ENCODE results near the gene GRM8. TPM values are rescaled to one million over a fixed set of nuclear protein-coding genes. Genes with fewer than 3 reads are reported as not detected.

GRM8 gene
- total RNA-seq, 4 donors from 2014 or later, result 0.57 TPM; not detected in 3

DNA sequence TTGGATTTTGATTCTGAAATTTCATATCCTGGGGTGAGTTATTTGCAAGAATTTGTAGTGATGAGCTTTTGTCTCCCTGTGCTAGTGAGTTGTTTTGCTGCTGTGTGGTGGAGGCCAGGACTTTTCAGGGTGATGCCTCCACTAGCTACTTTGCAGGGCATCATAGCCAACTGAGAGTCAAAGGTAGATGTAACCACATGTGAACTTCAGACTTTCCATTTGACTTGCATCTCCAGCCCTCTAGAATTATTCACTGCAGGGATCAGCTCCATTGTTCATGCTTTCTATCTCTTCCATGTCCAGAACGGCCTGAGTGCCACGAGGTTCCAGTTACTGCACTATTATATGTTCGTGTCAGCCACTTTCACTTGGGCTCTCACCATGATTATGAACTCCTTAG lies 534.3 kb downstream of the GRM8 start:
- H3K27ac ChIP-seq, result no peak overlapping the region
- H3K36me3 ChIP-seq, result no peaks in the 10 kb centered on the region
- H3K27me3 ChIP-seq, result no peaks in the 10 kb centered on the region
- 68 to 82% methylated on average over 3 of the region's 3 CpGs for WGBS, 2 donors
- DNase-seq, result no peak
- no peaks in the 10 kb centered on the region for H3K9me3 ChIP-seq
- no peaks in the 10 kb centered on the region for H3K4me1 ChIP-seq
- intact Hi-C loops (cut with DNase I), result no loop called here
- H3K4me3 ChIP-seq, result no peak overlapping the region
- TF ChIP-seq POLR2A (IDR thresholded peaks at IDR 0.05), result no peak
- TF ChIP-seq CTCF (IDR thresholded peaks at IDR 0.05), result no peak

GRCh38 chr7:126716321-126716720 lies 536.4 kb downstream of the GRM8 start:
- TF ChIP-seq CTCF (IDR thresholded peaks at IDR 0.05) (no peak), POLR2A (IDR thresholded peaks at IDR 0.05) (no peak)
- Histone ChIP-seq H3K36me3 (no peaks in the 10 kb centered on the region), H3K4me3 (no peak overlapping the region), H3K9me3 (no peaks in the 10 kb centered on the region), H3K4me1 (no peaks in the 10 kb centered on the region), H3K27ac (no peak overlapping the region), H3K27me3 (no peaks in the 10 kb centered on the region)
- DNase-seq, result no peak
- intact Hi-C loops (cut with DNase I), result no loop called here
- WGBS, 2 donors, result 36 to 59% methylated on average over 2 of the region's 2 CpGs

DNA sequence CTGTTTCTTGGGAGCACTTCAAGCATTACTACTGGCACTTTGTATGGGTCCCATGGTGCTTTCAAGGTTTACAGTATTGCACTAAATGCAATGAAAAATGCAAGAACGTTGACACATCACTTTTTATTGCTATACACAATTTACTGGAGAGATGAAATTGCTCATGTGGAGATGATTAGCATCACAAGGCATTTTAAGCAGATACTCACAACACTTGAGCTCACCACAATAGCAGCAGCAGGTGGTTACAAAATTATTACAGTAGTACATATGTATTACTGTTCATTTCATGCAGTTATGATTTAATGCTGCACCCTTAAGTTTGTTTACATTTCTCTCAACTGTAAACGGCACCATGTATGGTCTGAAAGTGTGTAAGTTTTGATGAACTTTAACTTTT lies 537.7 kb downstream of the GRM8 start:
- intact Hi-C loops (cut with DNase I), result no loop called here
- 34 to 42% methylated on average over 2 of the region's 2 CpGs for WGBS, 2 donors
- no peak for TF ChIP-seq POLR2A (IDR thresholded peaks at IDR 0.05)
- TF ChIP-seq CTCF (IDR thresholded peaks at IDR 0.05), result no peak
- DNase-seq, result no peak
- no peaks in the 10 kb centered on the region for H3K9me3 ChIP-seq
- H3K4me1 ChIP-seq, result no peaks in the 10 kb centered on the region
- no peak overlapping the region for H3K4me3 ChIP-seq
- H3K27ac ChIP-seq, result no peak overlapping the region
- no peaks in the 10 kb centered on the region for H3K36me3 ChIP-seq
- H3K27me3 ChIP-seq, result no peaks in the 10 kb centered on the region

GRCh38 chr7:126702242-126703016 lies 550.3 kb downstream of the GRM8 start:
- H3K27ac ChIP-seq, result no peak overlapping the region
- intact Hi-C loops (cut with DNase I), result no loop called here
- TF ChIP-seq POLR2A (IDR thresholded peaks at IDR 0.05), result no peak
- TF ChIP-seq CTCF (IDR thresholded peaks at IDR 0.05), result no peak
- no peaks in the 10 kb centered on the region for H3K4me1 ChIP-seq
- no peaks in the 10 kb centered on the region for H3K36me3 ChIP-seq
- H3K4me3 ChIP-seq, result no peak overlapping the region
- DNase-seq, result no peak
- 77 to 80% methylated on average over 7 of the region's 7 CpGs for WGBS, 2 donors
- no peaks in the 10 kb centered on the region for H3K27me3 ChIP-seq
- no peaks in the 10 kb centered on the region for H3K9me3 ChIP-seq

GRCh38 chr7:126700807-126701604 lies 551.7 kb downstream of the GRM8 start:
- DNase-seq, result no peak
- intact Hi-C loops (cut with DNase I), result no loop called here
- Histone ChIP-seq H3K36me3 (no peaks in the 10 kb centered on the region), H3K27ac (no peak overlapping the region), H3K9me3 (no peaks in the 10 kb centered on the region), H3K27me3 (no peaks in the 10 kb centered on the region), H3K4me3 (no peak overlapping the region), H3K4me1 (no peaks in the 10 kb centered on the region)
- TF ChIP-seq CTCF (IDR thresholded peaks at IDR 0.05) (no peak), POLR2A (IDR thresholded peaks at IDR 0.05) (no peak)
- 8 to 11% methylated on average over 5 of the region's 5 CpGs for WGBS, 2 donors
